ENCODE measurements around the gene SNTB2.

Gene SNTB2

GRCh38 chr16:69349536-69349935 is 162.6 kb downstream of the SNTB2 start:
- DNase-seq, result no peak

GRCh38 chr16:69350536-69351133 is 163.7 kb downstream of the SNTB2 start:
- DNase-seq, result peak; percentile 30

- peak; percentile 90 for DNase-seq
These were observed 164.5 kb downstream of the SNTB2 start, which contains the start of gene TMED6 for GRCh38 chr16:69351309-69352027. Gene TMED6, minus strand, starts transcription at chr16:69351786. Its CDS starts 33 bp downstream, at chr16:69351753.
